Endothelial cell of umbilical vein (primary cell): ENCODE measurements around the gene ZFR2.

ENCODE experiments used
- EZH2 ChIP-seq: IDR thresholded peaks from 2 replicates; pipeline ENCODE4 v1.6.1; 2012; ENCODE audit warnings: borderline replicate concordance, low read depth, mild to moderate bottlenecking, moderate library complexity, low read length, inconsistent platforms; ENCODE audit not compliant: severe bottlenecking
- FOS ChIP-seq: IDR thresholded peaks from 2 replicates; pipeline ENCODE4 v1.6.1; 2011; ENCODE audit warnings: mild to moderate bottlenecking, low read length, moderate library complexity, borderline replicate concordance; ENCODE audit not compliant: insufficient read depth
- GATA2 ChIP-seq: IDR thresholded peaks from 2 replicates; pipeline ENCODE4 v1.7.0; 2011; ENCODE audit warnings: low read depth, mild to moderate bottlenecking, moderate library complexity, mixed read lengths, low read length; ENCODE audit not compliant: insufficient read length, insufficient read depth
- JUN ChIP-seq: IDR thresholded peaks from 2 replicates; pipeline ENCODE4 v1.6.1; 2011; ENCODE audit warnings: borderline replicate concordance, low read depth; ENCODE audit not compliant: insufficient read length, insufficient read depth
- MYC ChIP-seq: IDR thresholded peaks from one replicate; pipeline ENCODE4 v1.6.1; 2011; ENCODE audit warnings: mild to moderate bottlenecking, low read depth, low read length
- POLR2A ChIP-seq: IDR thresholded peaks from 2 replicates; pipeline ENCODE4 v1.6.1; 2012; ENCODE audit warnings: low read depth, mild to moderate bottlenecking, control low read depth, low read length
- POLR2AphosphoS5 ChIP-seq: IDR thresholded peaks from 2 replicates; pipeline ENCODE4 v1.6.1; 2012; ENCODE audit warnings: low read depth, mild to moderate bottlenecking, control low read depth, low read length, moderate library complexity; ENCODE audit not compliant: insufficient read depth
- TF ChIP-seq, protein P1 (sequence below), 2 donors: IDR thresholded peaks; 1 replicate in 1 of 2; 2 replicates in 1 of 2; pipeline ENCODE4 v1.5.1; 2011; ENCODE audit warnings: low read length in 2 of 2, mild to moderate bottlenecking in 2 of 2, moderate library complexity in 2 of 2, control low read depth in 1 of 2, inconsistent platforms in 1 of 2, low read depth in 1 of 2; ENCODE audit not compliant: insufficient read depth in 1 of 2; ENCODE audit errors: extremely low read depth in 1 of 2
- TF ChIP-seq, protein P2 (sequence below): IDR thresholded peaks from 2 replicates; pipeline ENCODE4 v1.6.1; 2011; ENCODE audit not compliant: insufficient read depth, insufficient read length

DNA sequence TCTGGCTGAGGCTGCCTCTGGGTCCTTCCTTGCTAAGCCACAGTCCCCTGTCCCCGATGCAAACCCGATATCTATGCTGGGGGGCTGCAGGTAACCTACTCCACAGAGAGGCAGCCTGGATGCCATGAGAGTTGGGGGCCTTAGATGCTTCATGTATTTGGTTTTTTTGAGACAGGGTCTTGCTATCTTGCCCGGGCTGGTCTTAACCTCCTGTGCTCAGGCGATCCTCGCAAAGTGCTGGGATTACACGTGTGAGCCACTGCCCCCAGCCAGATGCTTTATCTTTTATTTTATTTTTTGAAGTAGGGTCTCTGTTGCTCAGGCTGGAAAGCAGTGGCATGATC is 13.2 kb upstream of the ZFR2 start:
- TF ChIP-seq, protein P1, sequence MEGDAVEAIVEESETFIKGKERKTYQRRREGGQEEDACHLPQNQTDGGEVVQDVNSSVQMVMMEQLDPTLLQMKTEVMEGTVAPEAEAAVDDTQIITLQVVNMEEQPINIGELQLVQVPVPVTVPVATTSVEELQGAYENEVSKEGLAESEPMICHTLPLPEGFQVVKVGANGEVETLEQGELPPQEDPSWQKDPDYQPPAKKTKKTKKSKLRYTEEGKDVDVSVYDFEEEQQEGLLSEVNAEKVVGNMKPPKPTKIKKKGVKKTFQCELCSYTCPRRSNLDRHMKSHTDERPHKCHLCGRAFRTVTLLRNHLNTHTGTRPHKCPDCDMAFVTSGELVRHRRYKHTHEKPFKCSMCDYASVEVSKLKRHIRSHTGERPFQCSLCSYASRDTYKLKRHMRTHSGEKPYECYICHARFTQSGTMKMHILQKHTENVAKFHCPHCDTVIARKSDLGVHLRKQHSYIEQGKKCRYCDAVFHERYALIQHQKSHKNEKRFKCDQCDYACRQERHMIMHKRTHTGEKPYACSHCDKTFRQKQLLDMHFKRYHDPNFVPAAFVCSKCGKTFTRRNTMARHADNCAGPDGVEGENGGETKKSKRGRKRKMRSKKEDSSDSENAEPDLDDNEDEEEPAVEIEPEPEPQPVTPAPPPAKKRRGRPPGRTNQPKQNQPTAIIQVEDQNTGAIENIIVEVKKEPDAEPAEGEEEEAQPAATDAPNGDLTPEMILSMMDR (IDR thresholded peaks at IDR 0.05; ENCODE audit: extremely low read depth in 1 of 2, insufficient read depth in 1 of 2, low read depth in 1 of 2, low read length in 2 of 2) = no peak
- TF ChIP-seq, protein P2, sequence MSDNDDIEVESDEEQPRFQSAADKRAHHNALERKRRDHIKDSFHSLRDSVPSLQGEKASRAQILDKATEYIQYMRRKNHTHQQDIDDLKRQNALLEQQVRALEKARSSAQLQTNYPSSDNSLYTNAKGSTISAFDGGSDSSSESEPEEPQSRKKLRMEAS = no peak
- TF ChIP-seq POLR2AphosphoS5 (no peak), POLR2A (no peak), FOS (no peak), EZH2 (no peak), MYC (no peak), GATA2 (no peak), JUN (no peak)
